ENCODE results near the gene HMG20B.

- no peak for TF ChIP-seq EZH2 (optimal IDR thresholded peaks at IDR 0.05; ENCODE audit: low read depth, low read length)
- TF ChIP-seq CTCF (IDR thresholded peaks at IDR 0.05; ENCODE audit: low read length): no peak
These were observed 42.2 kb downstream of the HMG20B start for GRCh38 chr19:3614858-3615505.
